ENCODE results near the gene GNG7. TPM values are rescaled to one million over a fixed set of nuclear protein-coding genes. Genes with fewer than 3 reads are reported as not detected.

The GNG7 gene
- total RNA-seq, 4 donors from 2014 or later = 4.7 to 15.6 (median 9.2) TPM

DNA sequence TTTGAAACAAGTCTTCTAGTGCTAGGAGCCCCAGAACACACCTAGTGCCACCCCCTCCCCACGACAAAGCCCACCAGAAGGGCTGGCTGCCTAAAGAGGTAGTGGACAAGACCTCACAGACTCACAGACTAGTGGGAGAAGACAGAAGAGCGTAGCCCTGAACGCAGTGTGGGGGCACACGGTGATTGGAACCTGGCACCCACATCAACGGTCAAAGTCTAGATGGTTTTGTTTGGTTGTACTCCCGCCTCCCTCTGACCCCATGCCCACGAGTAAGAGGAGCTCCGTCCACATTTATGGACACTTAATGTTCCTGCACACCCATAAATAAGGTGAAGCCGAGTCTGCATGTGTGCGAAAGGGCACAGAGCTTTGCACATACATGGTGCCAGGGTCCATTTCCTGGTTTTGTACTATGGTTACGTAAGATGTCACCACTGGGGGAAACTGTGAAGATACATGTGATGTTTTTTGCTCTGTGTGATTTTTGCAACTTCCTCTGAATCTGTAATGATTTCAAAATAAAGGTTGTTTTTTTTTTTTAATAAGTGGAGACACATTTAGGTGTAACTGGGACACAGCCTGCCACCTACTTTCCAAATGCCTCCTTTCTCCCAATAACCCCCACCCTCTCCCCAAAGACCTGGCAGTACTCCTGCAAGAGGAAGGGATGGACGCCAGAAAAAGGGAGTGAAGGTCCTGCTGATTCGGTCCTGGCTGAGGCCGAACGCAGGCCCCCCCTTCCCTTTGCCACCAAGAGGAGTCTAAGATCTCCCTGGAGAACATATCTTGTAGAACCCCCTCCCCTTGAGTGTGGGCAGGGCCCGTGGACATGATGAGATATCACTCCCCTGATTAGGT lies 72.8 kb downstream of the GNG7 start:
- no peak for ATAC-seq
- 91 to 100% methylated on average over 3 to 14 of the region's 16 CpGs for WGBS, 2 donors (ENCODE audit: low coverage in 1 of 2)
- H3K9me3 ChIP-seq = peaks cover 0 to 7% (median 0%) of the 10 kb centered on the region in 3 donors
- H3K4me3 ChIP-seq = no peak overlapping the region
- H3K4me1 ChIP-seq = peaks cover 0 to 23% (median 4%) of the 10 kb centered on the region in 3 donors
- H3K27me3 ChIP-seq = no peaks in the 10 kb centered on the region
- no peaks in the 10 kb centered on the region for H3K36me3 ChIP-seq
- H3K27ac ChIP-seq = peak overlapping the region in 2 of 4 donors; percentile 26 to 47
- TF ChIP-seq, protein P1, sequence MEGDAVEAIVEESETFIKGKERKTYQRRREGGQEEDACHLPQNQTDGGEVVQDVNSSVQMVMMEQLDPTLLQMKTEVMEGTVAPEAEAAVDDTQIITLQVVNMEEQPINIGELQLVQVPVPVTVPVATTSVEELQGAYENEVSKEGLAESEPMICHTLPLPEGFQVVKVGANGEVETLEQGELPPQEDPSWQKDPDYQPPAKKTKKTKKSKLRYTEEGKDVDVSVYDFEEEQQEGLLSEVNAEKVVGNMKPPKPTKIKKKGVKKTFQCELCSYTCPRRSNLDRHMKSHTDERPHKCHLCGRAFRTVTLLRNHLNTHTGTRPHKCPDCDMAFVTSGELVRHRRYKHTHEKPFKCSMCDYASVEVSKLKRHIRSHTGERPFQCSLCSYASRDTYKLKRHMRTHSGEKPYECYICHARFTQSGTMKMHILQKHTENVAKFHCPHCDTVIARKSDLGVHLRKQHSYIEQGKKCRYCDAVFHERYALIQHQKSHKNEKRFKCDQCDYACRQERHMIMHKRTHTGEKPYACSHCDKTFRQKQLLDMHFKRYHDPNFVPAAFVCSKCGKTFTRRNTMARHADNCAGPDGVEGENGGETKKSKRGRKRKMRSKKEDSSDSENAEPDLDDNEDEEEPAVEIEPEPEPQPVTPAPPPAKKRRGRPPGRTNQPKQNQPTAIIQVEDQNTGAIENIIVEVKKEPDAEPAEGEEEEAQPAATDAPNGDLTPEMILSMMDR (IDR thresholded peaks at IDR 0.05) = no peak
- TF ChIP-seq POLR2AphosphoS5 (IDR thresholded peaks at IDR 0.05) = no peak
- no peak for TF ChIP-seq POLR2A (IDR thresholded peaks at IDR 0.05)
- TF ChIP-seq EP300 (IDR thresholded peaks at IDR 0.05) = no peak

DNA sequence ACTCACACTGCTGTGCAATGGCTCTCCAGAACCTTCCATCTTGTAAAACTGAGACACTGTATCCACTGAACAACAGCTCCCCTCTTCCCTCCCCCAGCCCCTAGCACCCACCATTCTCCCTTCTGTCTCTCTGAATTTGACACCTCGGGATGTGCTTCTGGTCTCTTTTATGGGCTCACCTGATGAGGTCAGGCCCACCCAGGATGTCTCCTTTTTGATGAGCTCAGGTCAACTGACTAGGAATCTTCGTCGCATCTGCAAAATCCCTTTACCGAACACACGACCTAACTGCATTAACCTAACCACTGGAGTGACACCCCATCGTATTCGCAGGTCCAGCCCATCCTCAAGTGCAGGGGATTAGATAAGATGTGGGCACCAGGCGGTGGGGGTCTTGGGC lies 73.9 kb downstream of the GNG7 start:
- TF ChIP-seq POLR2A (IDR thresholded peaks at IDR 0.05) (no peak), POLR2AphosphoS5 (IDR thresholded peaks at IDR 0.05) (no peak), EP300 (IDR thresholded peaks at IDR 0.05) (no peak)
- TF ChIP-seq, protein P1 (IDR thresholded peaks at IDR 0.05) = no peak
- Histone ChIP-seq H3K27me3 (no peaks in the 10 kb centered on the region), H3K4me3 (no peak overlapping the region), H3K36me3 (no peaks in the 10 kb centered on the region), H3K4me1 (peaks cover 0 to 26% (median 4%) of the 10 kb centered on the region in 3 donors), H3K9me3 (peaks cover 0 to 7% (median 0%) of the 10 kb centered on the region in 3 donors), H3K27ac (no peak overlapping the region)
- ATAC-seq = no peak
- 80 to 100% methylated on average over 1 of the region's 8 CpGs for WGBS, 2 donors (ENCODE audit: low coverage in 1 of 2)

DNA sequence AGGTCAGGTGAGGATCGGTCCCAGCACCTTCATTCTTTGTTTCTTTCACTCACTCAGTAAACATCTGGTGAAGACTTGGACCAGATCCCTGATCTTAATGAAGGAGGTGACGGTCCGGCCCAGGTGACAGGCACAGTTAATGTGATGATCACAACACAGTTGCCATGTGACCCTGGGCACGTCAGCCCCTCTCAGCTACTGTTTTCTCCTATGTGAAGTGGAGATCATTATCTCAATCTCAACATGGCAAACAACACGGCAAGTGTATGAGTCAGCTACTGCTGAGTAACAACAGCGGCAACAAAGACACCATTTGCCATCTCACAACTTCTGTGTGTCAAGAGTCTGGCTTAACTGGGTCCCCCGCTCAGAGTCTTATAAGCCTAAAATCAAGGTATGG lies 74.6 kb downstream of the GNG7 start:
- no peak overlapping the region for H3K4me3 ChIP-seq
- no peak for ATAC-seq
- TF ChIP-seq POLR2A (IDR thresholded peaks at IDR 0.05) (no peak), POLR2AphosphoS5 (IDR thresholded peaks at IDR 0.05) (no peak), EP300 (IDR thresholded peaks at IDR 0.05) (no peak)
- TF ChIP-seq, protein P1 (IDR thresholded peaks at IDR 0.05) = no peak
- H3K27me3 ChIP-seq = no peaks in the 10 kb centered on the region
- WGBS, 2 donors (ENCODE audit: low coverage in 1 of 2) = 84 to 88% methylated on average over 3 to 5 of the region's 7 CpGs
- H3K4me1 ChIP-seq = peaks cover 0 to 26% (median 4%) of the 10 kb centered on the region in 3 donors
- H3K27ac ChIP-seq = peak overlapping the region in 3 of 4 donors; percentile 72 to 86 (median 81)
- H3K9me3 ChIP-seq = peaks cover 0 to 7% (median 0%) of the 10 kb centered on the region in 3 donors
- no peaks in the 10 kb centered on the region for H3K36me3 ChIP-seq

DNA sequence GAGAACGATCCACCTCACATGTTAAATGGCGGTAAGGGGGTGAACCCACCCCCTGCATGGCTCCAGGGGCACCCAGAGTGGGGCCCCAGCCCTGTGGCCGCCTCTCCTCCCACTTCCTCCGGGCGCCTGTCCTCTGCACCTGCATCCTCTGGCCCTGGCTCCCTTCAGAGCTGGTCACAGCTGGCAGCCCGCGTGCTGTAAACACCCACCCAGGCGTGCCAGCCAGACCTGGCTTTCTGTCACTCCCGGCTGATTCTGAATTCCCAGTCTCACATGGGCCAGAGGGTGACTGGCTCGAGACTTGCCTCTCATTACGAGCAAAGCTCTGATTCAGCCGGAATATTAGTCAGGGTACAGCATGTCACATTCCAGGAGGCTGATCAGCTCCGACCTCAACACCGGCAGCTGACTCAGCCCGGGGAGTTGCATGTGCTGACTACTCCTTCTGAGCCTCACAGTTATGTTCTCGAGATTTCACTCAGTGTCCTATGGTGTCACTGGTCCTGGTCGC lies 75.1 kb downstream of the GNG7 start:
- Histone ChIP-seq H3K4me1 (peaks cover 0 to 26% (median 4%) of the 10 kb centered on the region in 3 donors), H3K9me3 (peaks cover 0 to 7% (median 0%) of the 10 kb centered on the region in 3 donors), H3K4me3 (no peak overlapping the region), H3K36me3 (no peaks in the 10 kb centered on the region), H3K27me3 (no peaks in the 10 kb centered on the region), H3K27ac (peak overlapping the region in 3 of 4 donors; percentile 72 to 86 (median 81))
- 30 to 63% methylated on average over 4 to 8 of the region's 17 CpGs for WGBS, 2 donors (ENCODE audit: low coverage in 1 of 2)
- TF ChIP-seq POLR2AphosphoS5 (IDR thresholded peaks at IDR 0.05) (peak; percentile 98), POLR2A (IDR thresholded peaks at IDR 0.05) (peak in 1 of 2 donors; percentile 24), EP300 (IDR thresholded peaks at IDR 0.05) (no peak)
- TF ChIP-seq, protein P1 (IDR thresholded peaks at IDR 0.05) = no peak
- peak; percentile 89 for ATAC-seq
